Hematopoietic multipotent progenitor cell treated with erythropoietin and hydrocortisone succinate and interleukin-3 and kit ligand, for 8 days (in vitro differentiated cells): ENCODE data around the gene RHOT2.
A peak's percentile ranks its signal among the peaks of the same experiment; 100 is the strongest.

ENCODE experiments used
- DNase-seq: peaks from one replicate; pipeline ENCODE4 v3.0.0-alpha.2; 2015

The RHOT2 gene

GRCh38 chr16:702341-702740, 34.4 kb downstream of the RHOT2 start:
- no peak for DNase-seq

- no peak for DNase-seq
Measured at GRCh38 chr16:703406-703805, 35.5 kb downstream of the RHOT2 start.

- DNase-seq: no peak
Measured at GRCh38 chr16:704047-704446, 36.1 kb downstream of the RHOT2 start.

GRCh38 chr16:704552-705380, 36.8 kb downstream of the RHOT2 start:
- DNase-seq: no peak

GRCh38 chr16:705431-706188, 37.7 kb downstream of the RHOT2 start, which contains the start of gene FBXL16:
Gene FBXL16 (minus strand): TSS chr16:705801. CDS start chr16:697405, 8,396 bp downstream.
- DNase-seq: no peak

- no peak for DNase-seq
Measured at GRCh38 chr16:706189-707061, 38.5 kb downstream of the RHOT2 start.

- DNase-seq: no peak
Measured at GRCh38 chr16:707062-707538, 39.2 kb downstream of the RHOT2 start.

- no peak for DNase-seq
Measured at GRCh38 chr16:708019-708418, 40.1 kb downstream of the RHOT2 start.

GRCh38 chr16:708959-709358, 41.0 kb downstream of the RHOT2 start:
- DNase-seq: no peak

- peak; percentile 44 for DNase-seq
Measured at GRCh38 chr16:709566-710499, 41.9 kb downstream of the RHOT2 start.

- no peak for DNase-seq
Measured at GRCh38 chr16:710500-711075, 42.7 kb downstream of the RHOT2 start.

GRCh38 chr16:711084-711483, 43.2 kb downstream of the RHOT2 start:
- no peak for DNase-seq

GRCh38 chr16:711548-712320, 43.8 kb downstream of the RHOT2 start:
- DNase-seq: peak; percentile 59

GRCh38 chr16:712740-713250, 44.9 kb downstream of the RHOT2 start:
- peak; percentile 69 for DNase-seq

- DNase-seq: no peak
Measured at GRCh38 chr16:714079-714478, 46.1 kb downstream of the RHOT2 start.

GRCh38 chr16:714558-715476, 46.9 kb downstream of the RHOT2 start, which contains the start of gene METRN:
Gene METRN (plus strand): TSS chr16:715118. CDS start chr16:715290, 172 bp downstream.
- peak; percentile 83 for DNase-seq

GRCh38 chr16:715477-716199, 47.7 kb downstream of the RHOT2 start:
- DNase-seq: no peak

GRCh38 chr16:716200-716568, 48.3 kb downstream of the RHOT2 start:
- DNase-seq: no peak
